HG03521 (cell line): ENCODE results near the gene GULP1.

ENCODE experiments used
- ATAC-seq: cut with Tn5 transposase; IDR thresholded peaks from one replicate; pipeline ENCODE4 v1.9.1; 2021; ENCODE audit warnings: mild to moderate bottlenecking, moderate library complexity; ENCODE audit not compliant: unreplicated experiment

The GULP1 gene

GRCh38 chr2:188365058-188365641 lies 73.5 kb downstream of the GULP1 start:
- ATAC-seq: no peak

GRCh38 chr2:188367164-188367563 lies 75.5 kb downstream of the GULP1 start:
- ATAC-seq: no peak

GRCh38 chr2:188369365-188369764 lies 77.7 kb downstream of the GULP1 start:
- peak; percentile 80 for ATAC-seq

GRCh38 chr2:188378371-188378950 lies 86.8 kb downstream of the GULP1 start:
- no peak for ATAC-seq

- ATAC-seq: no peak
Measured at GRCh38 chr2:188379748-188380147, 88.1 kb downstream of the GULP1 start.

- ATAC-seq: no peak
Measured at GRCh38 chr2:188380280-188380679, 88.6 kb downstream of the GULP1 start.

- ATAC-seq: no peak
Measured at GRCh38 chr2:188381614-188382013, 89.9 kb downstream of the GULP1 start.

GRCh38 chr2:188382107-188382506 lies 90.4 kb downstream of the GULP1 start:
- no peak for ATAC-seq

GRCh38 chr2:188383158-188383557 lies 91.5 kb downstream of the GULP1 start:
- no peak for ATAC-seq

GRCh38 chr2:188385857-188386256 lies 94.2 kb downstream of the GULP1 start:
- no peak for ATAC-seq

GRCh38 chr2:188388831-188389230 lies 97.2 kb downstream of the GULP1 start:
- no peak for ATAC-seq

- ATAC-seq: no peak
Measured at GRCh38 chr2:188391354-188391753, 99.7 kb downstream of the GULP1 start.

GRCh38 chr2:188394931-188395472 lies 103.3 kb downstream of the GULP1 start:
- ATAC-seq: no peak

- no peak for ATAC-seq
Measured at GRCh38 chr2:188395903-188396689, 104.4 kb downstream of the GULP1 start.

- no peak for ATAC-seq
Measured at GRCh38 chr2:188399159-188399558, 107.5 kb downstream of the GULP1 start.

GRCh38 chr2:188403676-188404075 lies 112.0 kb downstream of the GULP1 start:
- no peak for ATAC-seq

GRCh38 chr2:188404341-188405004 lies 112.8 kb downstream of the GULP1 start:
- no peak for ATAC-seq

GRCh38 chr2:188406414-188406813 lies 114.7 kb downstream of the GULP1 start:
- no peak for ATAC-seq

- ATAC-seq: no peak
Measured at GRCh38 chr2:188410504-188411235, 119.0 kb downstream of the GULP1 start.

GRCh38 chr2:188412190-188412589 lies 120.5 kb downstream of the GULP1 start:
- no peak for ATAC-seq

- ATAC-seq: no peak
Measured at GRCh38 chr2:188414411-188414810, 122.7 kb downstream of the GULP1 start.
